Stimulated activated CD4-positive, alpha-beta T cell treated with anti-CD3 and anti-CD28 coated beads, Interleukin-4, amount 100 ng/mL, for 4 hours (primary cell): ENCODE measurements around the gene TTN.

Source experiments
- DNase-seq, 2 experiments: peaks; one replicate each; pipeline ENCODE4 v3.0.0-alpha.2; 2020

TTN gene

GRCh38 chr2:178811045-178811444 lies 3.8 kb upstream of the TTN start:
- no peak for DNase-seq

- no peak for DNase-seq
Observed at GRCh38 chr2:178810422-178810821, 3.2 kb upstream of the TTN start.

- DNase-seq: no peak
Observed at GRCh38 chr2:178806543-178806942, 680 bp downstream of the TTN start.

- no peak for DNase-seq
Observed at GRCh38 chr2:178805457-178805856, 1.8 kb downstream of the TTN start.

- no peak for DNase-seq
Observed at GRCh38 chr2:178804791-178805190, 2.4 kb downstream of the TTN start.

- no peak for DNase-seq
Observed at GRCh38 chr2:178800510-178800909, 6.7 kb downstream of the TTN start.

- no peak for DNase-seq
Observed at GRCh38 chr2:178799305-178799704, 7.9 kb downstream of the TTN start.

GRCh38 chr2:178796079-178796677 lies 11.0 kb downstream of the TTN start:
- no peak for DNase-seq

- DNase-seq: no peak
Observed at GRCh38 chr2:178787934-178788333, 19.3 kb downstream of the TTN start.

GRCh38 chr2:178787155-178787554 lies 20.1 kb downstream of the TTN start:
- no peak for DNase-seq

GRCh38 chr2:178783889-178784288 lies 23.3 kb downstream of the TTN start:
- no peak for DNase-seq

- DNase-seq: no peak
Observed at GRCh38 chr2:178782236-178782635, 25.0 kb downstream of the TTN start.

- no peak for DNase-seq
Observed at GRCh38 chr2:178777577-178777976, 29.6 kb downstream of the TTN start.

GRCh38 chr2:178776751-178777150 lies 30.5 kb downstream of the TTN start:
- DNase-seq: no peak

- no peak for DNase-seq
Observed at GRCh38 chr2:178775975-178776374, 31.2 kb downstream of the TTN start.

GRCh38 chr2:178770518-178770917 lies 36.7 kb downstream of the TTN start:
- DNase-seq: no peak

- no peak for DNase-seq
Observed at GRCh38 chr2:178767094-178768060, 39.8 kb downstream of the TTN start.

GRCh38 chr2:178764097-178764496 lies 43.1 kb downstream of the TTN start:
- DNase-seq: no peak

GRCh38 chr2:178761759-178762371 lies 45.4 kb downstream of the TTN start:
- DNase-seq: no peak

GRCh38 chr2:178756843-178757242 lies 50.4 kb downstream of the TTN start:
- no peak for DNase-seq

GRCh38 chr2:178756343-178756742 lies 50.9 kb downstream of the TTN start:
- no peak for DNase-seq

GRCh38 chr2:178747767-178748166 lies 59.5 kb downstream of the TTN start:
- DNase-seq: no peak

- no peak for DNase-seq
Observed at GRCh38 chr2:178734518-178734917, 72.7 kb downstream of the TTN start.

- DNase-seq: no peak
Observed at GRCh38 chr2:178733975-178734374, 73.2 kb downstream of the TTN start.
